Midbrain (tissue), 1 donor: ENCODE data around the gene EFHC1.
"Not testable (repeated sequence)": the region's sequence is repeated elsewhere in the genome, so short reads cannot be mapped to it uniquely, and the experiment has no call there.

Experiments
- DNase-seq: peaks from one replicate; lab custom pipeline; 2025; lab: John Stamatoyannopoulos, UW

Gene EFHC1

DNA sequence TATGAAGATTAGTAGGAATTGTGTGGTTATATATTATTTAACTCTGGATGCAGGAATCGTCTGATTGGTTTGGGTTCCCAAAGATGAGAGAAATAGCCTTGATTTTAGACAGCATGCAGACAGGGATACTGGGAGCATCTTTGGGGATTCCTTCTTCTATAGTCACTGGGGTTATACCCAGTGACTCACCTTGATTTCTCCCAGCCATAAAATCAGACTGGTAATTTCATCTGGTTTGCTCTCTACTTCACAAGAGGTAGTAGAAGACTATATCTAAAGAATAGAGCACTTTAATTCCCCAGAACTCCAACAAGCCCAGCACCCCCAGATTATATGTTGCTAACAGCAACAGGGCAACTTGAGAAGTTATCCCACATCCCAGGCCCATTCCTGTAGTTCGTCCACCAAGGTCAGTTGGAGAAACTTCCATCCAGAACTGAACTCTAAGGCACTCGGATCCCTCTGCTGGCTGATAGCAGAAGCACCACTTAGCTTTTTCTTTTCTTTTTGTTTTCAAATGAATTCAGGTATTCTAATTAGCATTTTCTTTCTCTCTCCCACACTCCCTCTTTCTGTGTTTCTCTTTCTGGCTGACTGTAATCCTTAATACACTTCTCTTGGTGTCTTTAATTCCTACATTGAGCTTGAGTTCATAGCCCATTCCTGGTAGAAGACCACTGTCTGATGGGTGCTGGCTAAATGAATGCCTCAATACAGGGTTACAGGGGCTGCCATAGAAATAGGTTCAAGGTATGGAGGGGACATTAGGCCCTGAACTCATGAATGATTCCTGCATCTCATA, 20.4 kb upstream of the EFHC1 start:
- peak; percentile 63 for DNase-seq

DNA sequence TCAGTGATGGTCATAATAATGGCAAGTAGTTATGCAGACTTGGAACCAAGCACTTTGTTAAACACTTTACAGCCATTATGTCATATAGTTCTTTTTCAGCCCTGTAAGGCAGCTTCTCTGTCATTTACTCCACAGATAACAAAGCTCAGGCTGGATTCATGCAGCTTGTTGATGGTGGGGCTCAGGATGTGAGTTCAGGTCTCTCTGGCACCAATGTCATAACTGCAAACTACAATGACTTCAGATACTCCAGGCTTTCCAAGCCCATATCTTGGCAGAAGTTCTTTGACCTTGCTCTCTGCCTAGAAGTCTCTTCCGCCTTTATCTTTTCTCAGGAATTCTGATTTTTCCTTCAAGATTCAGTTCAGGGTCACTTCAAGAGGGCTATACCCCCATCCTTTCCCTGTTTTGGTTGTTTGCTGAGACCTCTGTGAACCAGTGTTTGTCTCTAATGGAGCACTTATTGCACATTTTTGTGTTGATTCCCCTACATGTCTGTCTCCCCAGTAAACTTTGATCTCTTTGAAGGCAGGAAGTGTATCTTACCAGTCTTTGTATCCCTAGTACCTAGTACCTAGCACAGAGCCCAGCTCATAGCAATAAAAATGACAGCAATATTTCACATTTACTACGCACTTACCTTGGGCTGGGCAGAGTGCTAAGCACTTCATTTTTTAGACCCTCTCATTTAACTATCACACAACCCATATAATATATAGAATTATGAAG, 19.7 kb upstream of the EFHC1 start:
- no peak for DNase-seq

DNA sequence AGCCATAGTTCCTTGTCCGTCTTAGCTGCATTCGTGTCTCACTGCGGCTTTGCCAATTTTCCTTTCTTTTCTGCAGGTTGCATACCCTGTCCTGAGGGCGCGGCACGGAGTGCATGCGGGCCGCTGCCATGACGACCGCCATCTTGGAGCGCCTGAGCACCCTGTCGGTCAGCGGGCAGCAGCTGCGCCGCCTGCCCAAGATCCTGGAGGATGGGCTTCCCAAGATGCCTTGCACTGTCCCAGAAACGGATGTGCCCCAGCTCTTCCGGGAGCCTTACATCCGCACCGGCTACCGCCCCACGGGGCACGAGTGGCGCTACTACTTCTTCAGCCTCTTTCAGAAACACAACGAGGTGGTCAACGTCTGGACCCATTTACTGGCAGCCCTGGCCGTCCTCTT, 17.1 kb upstream of the EFHC1 start:
- no peak for DNase-seq

DNA sequence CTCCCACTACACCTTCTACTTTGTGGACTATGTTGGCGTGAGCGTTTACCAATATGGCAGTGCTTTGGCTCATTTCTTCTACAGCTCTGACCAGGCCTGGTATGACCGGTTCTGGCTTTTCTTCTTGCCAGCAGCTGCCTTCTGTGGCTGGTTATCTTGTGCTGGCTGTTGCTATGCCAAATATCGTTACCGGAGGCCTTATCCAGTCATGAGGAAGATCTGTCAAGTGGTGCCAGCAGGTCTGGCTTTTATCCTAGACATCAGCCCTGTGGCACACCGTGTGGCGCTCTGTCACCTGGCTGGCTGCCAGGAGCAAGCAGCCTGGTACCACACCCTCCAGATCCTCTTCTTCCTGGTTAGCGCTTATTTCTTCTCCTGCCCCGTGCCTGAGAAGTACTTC, 16.5 kb upstream of the EFHC1 start:
- DNase-seq: no peak

DNA sequence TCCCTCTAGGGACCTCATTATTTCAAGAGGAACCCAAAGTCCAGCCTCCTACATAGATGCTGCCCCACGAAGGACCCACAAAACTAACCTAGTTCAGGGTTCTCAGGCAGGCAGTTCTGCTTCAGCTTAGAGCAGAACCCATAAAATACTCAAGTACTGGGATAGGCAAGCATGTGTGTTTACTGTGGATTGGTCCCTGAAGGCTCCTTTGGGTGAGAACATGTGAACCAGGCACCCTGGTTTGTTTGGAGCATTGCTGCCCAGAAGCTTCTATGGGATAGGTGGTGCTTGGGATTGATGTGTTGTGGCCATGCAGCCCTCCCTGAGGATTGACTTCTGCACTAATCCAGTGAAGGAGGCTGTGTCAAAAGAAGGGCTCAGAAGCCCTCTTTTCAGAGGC, 14.9 kb upstream of the EFHC1 start:
- DNase-seq: no peak

DNA sequence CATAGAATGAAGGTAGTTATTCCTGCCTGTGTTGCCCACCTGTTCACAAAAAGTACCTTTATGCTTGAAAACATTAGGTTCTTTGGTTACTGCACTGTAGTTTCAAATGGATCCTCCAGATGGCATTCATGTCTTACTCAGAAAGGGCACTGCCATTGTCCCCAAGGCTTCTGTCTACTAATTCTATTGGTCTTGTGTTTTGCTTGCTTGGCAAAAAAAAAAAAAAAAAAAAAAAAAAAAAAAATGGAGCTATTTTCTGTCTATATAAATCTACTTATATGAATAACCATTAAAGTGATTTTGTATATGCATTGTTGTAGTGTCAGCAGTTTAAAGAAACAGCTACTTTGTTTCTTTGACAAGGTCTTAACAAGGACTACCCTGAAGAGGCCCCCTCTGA, 12.7 kb upstream of the EFHC1 start:
- DNase-seq: no peak

DNA sequence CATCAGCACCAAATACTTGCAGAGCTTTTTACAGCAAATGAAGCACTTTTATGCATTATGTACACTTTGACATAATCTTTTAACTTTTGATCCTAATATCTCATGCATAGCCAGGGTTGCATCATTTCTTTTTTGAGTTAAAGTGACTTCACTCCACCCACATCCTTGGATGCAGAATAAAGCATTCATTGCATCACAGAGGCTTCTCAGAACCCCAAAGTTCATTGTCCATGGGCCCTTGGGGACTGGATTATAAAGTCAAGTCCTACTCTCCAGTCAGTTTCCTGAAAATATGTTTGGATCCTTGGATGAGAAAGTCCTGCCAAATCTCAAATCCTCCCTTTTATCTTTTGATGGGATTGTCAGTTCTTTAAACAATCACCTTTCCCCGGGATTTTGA, 10.6 kb upstream of the EFHC1 start:
- no peak for DNase-seq

DNA sequence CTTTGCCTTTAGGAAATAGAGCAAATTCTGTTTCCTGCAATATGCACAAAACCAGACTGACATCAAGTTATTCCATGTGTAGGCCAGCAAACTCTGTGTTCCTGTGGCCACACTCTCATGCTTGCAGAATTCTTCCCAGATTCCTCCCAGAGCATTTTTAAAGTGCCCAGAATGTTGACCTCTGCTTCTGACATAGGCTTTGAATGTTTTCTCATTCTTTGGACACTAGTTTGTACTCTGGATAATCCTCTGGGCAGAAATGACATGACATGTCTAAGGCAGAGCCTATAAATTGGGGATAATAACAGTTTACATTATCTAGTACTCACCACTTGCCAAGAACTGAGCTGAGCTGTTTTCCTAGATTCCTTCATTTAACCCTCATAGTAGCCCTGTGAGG, 9.2 kb upstream of the EFHC1 start:
- DNase-seq: no peak

DNA sequence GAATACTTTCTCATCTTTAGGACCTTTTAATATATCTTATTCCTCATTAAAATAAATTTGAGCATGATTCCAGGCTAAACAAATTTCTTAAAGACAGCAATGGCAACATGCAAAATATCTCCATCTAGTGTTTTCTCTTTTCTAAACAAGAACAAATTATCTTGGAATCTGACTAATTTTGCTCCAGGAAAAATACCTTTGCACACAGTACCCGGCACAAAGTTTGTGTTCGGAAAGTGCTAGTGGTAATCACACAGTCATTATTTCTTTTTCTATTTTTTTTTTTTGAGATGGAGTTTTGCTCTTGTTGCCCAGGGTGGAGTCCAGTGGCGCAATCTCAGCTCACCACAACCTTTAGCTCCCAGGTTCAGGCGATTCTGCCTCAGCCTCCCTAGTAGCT, 8.2 kb upstream of the EFHC1 start:
- no peak for DNase-seq

DNA sequence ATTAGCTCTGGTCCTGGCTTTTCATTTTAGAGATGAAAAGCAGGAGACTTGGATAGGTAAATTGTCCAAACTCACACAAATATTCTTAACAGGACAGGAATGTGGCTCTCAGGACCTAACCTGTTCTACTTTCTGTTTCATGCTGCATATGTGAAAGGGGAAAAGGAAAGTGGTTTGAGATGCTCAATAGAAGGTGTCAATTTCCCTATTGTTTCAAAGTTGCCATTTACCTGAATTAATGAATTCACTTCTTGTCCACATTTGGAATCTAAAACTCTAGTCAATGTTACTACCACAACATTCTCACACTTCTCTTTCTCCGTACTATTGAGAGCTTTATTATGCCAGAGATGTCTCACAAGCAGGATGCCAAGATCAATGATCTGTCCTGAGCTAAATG, 4.8 kb upstream of the EFHC1 start:
- DNase-seq: no peak

DNA sequence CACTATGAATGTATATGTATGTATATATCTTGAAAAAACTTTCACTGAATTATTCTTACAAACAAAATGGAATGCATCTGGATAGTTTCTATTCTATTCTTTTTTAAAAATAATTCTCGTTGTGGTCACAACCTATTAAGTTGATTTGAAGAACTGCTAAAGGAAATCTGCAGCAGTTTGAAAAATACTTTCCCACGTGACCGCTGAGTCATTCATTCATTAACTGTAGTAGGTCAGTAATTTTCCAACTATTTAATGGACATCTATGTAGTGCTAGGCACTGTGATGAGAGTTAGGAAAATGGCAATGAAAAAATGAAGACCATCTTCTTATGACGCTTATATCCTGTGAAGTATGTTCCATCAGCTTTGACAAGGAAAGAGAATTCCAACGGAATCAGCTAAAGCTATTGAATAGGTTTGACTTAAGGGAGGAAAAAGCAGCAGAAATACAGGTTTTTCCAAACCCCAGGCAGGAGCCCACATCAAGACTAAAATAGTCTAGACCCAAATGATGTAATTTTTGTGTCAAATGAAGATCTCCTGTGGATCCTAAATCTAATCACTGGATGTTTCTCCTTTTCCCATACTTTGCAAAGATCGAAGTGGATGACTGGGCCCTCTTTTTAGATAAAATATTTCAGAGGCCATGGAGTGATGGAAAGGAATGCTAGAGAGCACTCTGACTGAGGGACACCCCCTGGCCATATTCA, 4.1 kb upstream of the EFHC1 start:
- no peak for DNase-seq

DNA sequence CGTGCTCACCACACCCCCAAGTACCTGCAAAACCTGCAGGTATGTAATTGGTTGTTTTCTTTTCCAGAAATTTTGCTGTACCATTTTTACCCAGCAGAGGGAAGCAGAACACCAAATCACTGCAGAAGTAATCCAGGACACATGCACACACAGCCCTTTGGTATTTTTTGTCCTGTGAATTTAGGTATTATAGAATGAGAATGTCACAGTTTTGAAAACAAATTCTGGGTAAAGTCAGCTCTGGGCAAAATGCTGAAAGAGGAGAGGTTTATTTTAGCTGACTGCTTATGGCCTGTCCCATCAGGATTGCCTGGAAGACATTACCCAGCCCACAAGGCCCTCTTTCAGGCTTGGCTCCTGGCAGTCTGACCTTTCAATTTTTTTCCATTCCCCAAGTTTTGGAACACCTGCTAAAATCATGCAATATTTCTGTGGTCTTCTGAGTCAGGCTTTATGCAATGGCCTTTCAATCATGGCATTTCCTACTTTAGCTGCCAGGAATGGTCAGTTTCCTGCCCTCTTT, 3.5 kb upstream of the EFHC1 start:
- DNase-seq: peak; percentile 51

DNA sequence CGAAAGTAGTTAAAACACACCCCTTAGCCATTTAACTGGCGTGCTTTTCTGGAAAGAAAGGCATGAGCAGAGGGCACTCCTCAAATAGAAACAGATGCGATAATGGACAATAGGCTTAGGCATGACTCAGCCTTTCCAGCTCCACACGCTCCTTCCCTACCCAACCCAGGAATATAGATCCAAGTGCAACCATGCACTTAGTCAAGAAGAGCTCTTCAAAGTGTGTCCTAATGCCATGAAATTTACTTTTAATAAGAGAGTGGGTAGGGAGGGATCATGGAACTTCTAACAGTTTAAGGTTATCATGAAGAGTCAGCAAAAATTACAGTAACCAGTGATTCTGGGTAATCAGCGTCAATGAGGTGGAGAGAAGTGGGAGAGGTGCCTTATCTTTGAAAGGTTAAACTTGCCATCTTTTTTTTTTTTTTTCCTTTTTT, 2.4 kb upstream of the EFHC1 start:
- DNase-seq: no peak

DNA sequence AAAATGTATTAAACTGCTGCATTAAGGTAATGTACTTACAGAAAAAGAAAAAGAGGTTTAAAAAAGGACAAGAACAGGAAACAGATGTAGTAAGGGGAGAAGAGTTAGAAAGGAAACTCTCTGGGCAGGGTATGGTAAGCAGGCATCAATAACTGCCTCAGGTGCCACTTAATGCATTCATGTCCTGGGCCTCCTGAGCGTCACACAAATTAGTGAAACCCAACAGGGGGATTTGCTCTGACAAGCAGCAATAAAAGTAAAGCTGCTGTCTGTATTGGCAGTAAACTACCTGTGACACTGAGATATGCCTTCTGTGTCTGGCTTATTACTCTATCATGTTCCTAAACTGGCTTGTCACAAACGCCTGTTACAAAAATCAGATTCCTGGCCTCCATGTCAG, 1.5 kb upstream of the EFHC1 start:
- no peak for DNase-seq

DNA sequence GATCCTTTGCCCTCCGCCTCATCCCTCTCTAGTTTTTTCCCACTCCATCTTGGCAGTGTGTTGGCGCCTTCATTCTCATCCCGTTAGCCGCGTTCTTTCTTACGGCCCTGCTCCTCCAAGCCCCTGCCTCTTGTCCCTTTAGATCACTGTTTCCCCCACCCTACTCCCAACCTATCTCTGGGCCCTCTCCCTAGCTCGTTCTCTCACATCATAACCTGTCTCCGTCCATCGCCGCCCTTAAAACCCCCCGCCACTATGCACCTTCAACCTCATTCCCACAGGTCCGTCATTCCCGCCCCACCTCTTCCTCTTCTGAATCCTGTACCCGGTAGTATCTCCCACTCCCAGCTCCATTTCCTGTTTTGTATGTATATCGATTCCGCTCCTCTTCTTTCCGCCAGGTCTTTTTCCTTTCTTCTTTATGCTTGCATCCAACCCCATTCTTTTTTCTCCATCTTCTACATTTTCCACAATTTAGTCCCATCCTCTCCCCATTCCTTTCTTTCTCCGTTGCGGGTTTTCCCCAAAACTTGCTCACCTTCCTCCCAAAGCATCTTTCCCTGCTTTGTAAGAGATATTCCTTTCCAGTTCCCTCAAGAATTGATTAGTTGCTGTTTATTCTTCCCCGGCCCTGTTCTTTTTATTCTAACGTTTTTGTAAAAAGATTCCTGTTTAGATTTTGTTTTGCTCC, 671 bp downstream of the EFHC1 start:
- DNase-seq: no peak

DNA sequence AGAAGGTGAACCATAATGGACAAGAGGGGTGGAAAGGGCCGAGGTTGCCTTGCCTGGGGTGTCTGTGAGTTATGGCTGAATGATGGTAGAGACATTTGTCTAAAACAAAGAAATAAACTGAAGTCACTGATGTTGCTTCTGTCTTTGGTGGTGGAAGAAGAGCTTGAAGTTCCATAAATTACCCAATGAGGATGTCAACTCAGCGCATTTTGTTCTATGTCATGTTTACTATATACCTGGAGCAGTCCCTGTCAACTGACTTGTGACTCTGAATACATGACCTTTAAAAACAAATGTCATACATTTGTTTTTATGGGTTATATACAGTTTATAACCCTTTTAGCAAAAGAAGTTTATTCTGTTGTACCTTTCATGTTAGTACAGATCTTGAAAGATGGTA, 2.0 kb downstream of the EFHC1 start:
- DNase-seq: no peak

DNA sequence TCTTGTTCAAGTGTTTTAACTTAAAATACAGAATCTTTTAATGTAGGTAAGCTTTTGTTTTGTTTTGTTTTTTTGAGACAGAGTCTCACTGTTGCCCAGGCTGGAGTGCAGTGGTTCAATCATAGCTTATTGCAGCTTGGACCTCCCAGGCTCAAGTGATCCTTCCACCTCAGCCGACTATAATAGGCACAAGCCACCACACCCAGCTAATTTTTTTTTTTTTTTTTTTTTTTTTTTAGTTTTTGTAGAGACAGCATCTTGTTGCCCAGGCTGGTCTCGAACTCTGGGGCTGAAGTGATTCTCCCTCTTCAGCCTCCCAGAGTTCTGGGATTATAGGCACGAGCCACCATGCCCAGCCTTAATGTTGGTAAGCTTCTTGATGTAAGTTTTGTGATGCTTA, 3.3 kb downstream of the EFHC1 start:
- DNase-seq: no peak

DNA sequence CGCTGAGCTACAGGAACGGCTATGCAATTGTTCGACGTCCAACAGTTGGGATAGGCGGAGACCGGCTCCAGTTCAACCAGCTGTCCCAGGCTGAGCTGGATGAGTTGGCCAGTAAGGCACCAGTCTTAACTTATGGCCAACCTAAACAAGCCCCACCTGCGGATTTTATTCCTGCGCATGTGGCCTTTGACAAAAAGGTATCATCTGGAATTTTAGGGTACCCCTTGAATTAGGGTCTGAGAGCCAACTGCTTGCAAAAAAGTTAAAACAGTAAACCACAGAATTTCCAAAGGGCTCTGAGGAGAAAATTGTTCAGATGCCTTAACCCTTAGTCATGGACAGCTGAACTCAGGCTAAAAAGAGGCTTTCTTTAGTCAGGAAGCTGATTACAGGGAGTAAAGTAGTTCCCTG, 3.8 kb downstream of the EFHC1 start:
- DNase-seq: no peak

DNA sequence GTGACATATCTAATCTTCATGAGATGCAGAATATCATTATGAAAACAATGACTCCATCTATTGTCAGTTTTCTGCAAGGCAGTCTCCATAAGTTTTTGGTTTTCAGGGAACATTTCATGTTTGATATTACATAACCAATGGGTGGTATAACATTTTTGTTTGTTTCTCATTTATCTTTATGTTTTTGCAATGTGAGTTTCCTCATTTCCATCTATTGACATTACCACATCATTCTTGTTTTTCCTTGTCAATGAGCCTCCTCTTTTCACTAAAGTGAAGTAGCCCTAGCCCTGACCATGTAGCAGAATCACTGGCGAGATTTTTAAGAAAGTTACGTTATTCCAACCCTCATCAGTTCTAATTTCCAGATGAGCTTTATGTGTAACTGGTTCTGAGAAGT, 4.4 kb downstream of the EFHC1 start:
- DNase-seq: no peak

DNA sequence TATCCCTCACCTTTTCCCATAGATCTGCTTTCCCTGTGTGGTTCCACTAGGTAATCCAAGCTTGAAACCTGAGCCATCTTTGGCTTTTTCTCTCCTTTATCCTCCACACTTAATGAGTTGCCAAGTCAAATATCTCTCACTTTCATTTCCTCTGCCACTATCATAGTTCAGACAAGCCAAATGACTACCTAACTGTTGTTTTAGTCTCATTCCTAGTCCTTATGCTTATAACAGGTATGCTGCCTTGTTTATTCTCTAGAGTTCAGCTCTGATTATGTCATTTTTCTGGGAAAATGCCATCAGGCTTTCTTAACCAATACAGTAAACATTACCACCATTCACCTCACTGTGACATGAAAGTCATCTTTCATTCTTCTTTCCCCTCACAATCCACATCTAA, 6.5 kb downstream of the EFHC1 start:
- no peak for DNase-seq

DNA sequence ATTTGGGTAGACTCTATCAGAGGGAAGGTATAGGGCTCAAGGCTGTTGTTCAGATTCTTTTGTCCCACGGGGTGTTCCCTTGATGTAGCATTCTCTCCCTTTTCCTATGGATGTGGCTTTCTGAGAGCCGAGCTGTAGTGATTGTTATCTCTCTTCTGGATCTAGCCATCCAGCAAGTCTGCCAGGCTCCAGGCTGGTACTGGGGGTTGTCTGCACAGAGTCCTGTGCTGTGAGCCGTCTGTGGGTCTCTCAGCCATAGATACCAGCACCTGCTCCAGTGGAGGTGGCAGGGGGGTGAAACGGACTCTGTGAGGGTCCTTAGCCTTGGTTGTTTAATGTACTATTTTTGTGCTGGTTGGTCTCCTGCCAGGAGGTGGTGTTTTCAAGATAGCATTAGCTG, 13.2 kb downstream of the EFHC1 start:
- DNase-seq: not testable (repeated sequence)

DNA sequence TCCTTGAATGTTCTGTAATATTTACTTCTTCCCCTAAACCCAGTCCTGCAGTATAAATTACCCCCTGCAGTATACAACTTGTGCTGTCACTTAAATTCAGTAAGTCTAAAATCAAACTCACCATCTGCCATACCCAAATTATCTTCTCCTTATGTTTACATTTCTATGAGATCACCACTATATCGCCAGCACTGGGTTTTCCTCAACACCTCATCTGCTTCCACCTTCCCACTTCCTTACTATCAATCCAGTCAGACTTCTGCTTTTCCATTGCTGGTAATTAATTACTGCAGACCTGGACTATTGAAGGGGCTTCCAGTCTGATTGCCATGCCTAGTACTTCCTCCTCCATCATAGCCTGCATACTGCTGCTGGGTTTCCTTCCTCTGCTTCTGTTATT, 15.2 kb downstream of the EFHC1 start:
- DNase-seq: no peak
